HG02678 (cell line): ENCODE data around the gene ZSCAN31.
"Not testable (repeated sequence)": the region's sequence is repeated elsewhere in the genome, so short reads cannot be mapped to it uniquely, and the experiment has no call there.

Experiments used
- ATAC-seq: cut with Tn5 transposase; IDR thresholded peaks from one replicate; pipeline ENCODE4 v1.9.1; 2021; ENCODE audit warnings: mild to moderate bottlenecking, moderate library complexity; ENCODE audit not compliant: unreplicated experiment

The ZSCAN31 gene

DNA sequence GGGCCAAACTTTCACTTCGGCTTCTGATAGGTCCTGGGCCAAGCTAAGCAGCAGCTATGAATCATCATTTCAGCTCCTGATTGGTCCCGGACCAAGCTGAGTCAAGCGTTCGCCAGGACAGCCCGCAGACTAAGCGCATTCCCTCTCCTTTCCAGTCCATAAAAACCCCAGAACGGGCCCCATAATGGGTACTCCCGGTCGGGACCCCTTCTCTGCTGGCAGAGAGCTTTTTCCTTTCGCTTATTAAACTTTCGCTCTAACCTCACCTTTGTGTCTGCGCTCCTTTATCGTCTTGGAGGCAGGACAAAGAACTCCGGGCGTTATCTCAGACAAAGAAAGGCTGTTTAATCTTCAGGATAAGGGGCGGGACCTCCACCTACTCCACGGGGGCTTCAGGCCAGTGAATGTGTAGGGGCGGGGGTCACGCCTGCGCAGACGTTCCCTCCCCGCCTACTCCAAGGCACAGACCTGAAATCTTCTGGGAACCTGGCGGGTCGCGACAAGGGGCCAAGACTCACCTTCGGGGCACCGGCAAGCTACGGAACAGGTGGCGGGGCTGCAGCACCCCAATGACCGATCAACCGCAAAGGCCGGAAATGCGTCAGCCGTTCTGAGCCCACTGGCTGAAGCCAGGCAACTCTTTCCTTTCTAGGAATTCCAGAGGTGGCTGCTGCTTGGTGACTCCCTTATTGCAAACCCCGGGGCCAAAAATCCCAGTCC is at the start of gene ZSCAN31:
TSS of gene ZSCAN31 (minus strand) at position 585 of the 720 bp plus-strand sequence. CDS start 6,465 bp downstream, outside the sequence.
- peak; percentile 80 for ATAC-seq

- ATAC-seq = no peak
Measured at GRCh38 chr6:28384143-28384533, 48.2 kb upstream of the ZSCAN31 start.

DNA sequence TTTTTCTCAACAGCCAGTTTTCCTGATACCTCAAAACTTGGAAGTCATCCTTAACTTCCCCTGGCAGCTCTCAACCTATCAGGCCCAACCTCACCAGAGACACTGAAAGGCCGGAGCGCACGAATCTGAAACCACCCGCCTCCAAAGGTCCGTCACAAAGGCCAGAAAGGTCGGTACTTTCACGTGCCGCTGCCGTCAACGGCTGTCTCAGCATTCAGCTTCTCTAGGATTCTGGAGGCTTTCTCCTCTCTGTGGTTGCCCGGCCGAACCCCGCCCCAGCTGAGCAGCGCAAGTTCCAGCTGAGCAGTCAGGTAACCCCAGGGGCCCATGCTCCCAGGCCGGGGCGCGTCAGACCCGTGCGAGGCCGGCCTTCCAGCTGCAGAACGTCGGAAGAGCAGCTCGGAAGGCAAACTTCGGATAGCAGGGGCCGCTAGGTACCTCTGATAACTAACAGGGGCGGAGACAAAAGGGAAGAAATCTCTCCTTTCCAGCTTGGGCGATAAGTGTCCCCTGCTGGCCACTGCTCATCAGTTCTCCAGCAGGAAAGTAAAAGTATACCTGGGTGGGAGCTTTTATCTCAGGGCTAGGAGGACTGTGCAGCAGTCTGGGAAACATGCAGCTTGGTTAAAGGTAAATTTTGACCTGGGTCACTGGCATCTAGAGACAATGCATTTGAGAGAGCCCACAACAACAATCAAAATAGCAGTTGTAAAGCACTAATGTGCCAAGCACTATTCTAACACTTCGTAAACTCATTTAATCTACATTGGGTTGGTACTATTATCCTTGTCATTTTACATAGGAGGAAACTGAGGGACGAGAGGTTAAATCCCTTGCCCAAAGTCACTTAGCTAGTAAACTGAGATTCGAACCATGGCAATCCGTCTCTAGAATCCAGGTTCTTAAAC is 47.5 kb upstream of the ZSCAN31 start:
- ATAC-seq = peak; percentile 94

DNA sequence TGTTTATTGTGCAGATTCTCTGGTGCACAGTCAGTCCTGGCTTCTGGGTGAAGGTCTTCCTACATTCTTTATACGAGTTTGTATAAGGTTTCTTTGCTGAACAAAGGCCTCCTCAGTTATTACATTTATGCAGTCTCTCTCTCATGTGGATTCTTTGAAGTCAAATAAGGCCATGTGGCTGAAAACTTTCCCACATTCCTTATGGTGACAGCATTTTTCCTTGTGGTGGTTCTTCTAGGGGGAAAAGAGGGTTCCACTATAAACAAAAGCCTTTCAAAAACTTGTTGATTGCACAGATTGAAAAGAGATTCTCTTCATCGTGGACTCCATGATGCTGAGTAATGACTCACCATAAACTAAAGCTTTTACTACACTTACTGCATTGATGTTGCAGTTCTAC is 44.4 kb upstream of the ZSCAN31 start:
- no peak for ATAC-seq

- ATAC-seq = no peak
Measured at GRCh38 chr6:28378644-28379043, 42.7 kb upstream of the ZSCAN31 start.

DNA sequence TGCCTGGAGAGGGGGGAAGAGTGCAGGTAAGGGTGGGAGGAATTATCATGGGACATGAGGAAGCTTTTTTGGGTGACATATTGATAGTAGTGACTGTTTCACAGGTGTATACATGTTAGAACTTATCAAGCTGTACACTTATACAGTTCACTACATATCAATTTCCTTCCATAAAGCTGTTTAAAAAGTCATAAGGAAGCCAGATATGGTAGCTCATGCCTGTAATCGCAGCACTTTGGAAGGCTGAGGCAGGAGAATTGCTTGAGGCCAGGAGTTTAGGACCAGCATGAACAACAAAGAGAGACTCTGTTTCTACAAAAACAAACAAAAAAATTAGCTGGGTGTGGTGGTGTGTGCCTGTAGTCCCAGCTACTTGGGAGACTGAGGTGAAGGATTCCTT is 41.9 kb upstream of the ZSCAN31 start:
- ATAC-seq = no peak

- ATAC-seq = no peak
Measured at GRCh38 chr6:28373925-28374324, 38.0 kb upstream of the ZSCAN31 start.

DNA sequence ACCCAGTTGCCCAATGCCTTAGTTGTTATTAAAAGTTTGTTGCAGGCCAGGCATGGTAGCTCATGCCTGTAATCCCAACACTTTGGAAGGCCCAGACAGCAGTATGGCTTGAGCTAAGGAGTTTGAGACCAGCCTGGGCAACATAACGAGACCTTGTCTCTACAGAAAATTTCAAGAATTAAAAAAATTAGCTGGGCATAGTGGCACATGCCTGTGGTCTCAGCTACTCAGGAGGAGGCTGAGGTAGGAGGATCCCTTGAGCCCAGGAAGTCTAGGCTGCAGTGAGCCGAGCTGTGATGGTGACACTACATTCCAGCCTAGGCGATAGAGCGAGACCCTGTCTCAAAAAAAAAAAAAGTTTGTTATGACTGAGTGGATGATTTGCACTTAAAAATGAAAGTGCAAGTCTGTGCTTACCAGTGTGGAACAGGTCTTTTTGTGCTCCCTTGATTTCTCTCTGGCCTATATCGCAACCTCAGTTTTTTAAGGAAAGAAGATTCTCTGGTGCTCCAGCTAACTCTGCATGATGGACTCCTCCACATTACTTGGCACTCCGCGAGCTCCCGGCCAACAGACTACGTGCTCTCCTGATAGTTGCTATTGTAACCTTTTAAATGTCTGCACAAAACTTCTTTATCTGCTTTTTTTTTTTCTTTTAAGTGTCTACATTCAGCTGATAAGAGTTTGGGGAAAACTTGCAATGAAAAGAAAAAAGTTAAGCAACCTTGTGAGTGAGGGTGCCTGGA is 35.9 kb upstream of the ZSCAN31 start:
- peak; percentile 58 for ATAC-seq

GRCh38 chr6:28371280-28371679 is 35.3 kb upstream of the ZSCAN31 start:
- ATAC-seq = no peak

GRCh38 chr6:28370440-28370839 is 34.5 kb upstream of the ZSCAN31 start:
- no peak for ATAC-seq

- ATAC-seq = no peak
Measured at GRCh38 chr6:28369463-28369862, 33.5 kb upstream of the ZSCAN31 start.

DNA sequence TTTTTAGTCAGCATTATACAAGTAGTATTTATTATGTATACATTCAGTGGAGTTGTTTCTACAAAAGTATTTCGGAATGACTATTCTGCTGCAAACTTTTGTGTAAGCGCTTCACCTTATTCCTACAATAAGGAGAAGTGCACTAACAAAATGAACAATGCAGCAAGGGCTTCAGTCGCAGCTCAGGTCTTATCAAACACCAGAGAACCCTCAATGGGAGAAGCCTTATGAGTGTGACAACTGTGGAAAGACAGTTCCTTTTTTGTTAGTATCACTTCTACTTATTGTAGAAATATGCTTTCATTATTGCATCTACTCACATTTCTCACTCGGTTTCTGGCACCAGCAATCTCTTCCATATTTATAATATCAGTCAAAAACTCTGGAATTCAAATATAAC is 32.6 kb upstream of the ZSCAN31 start:
- ATAC-seq = peak; percentile 69

GRCh38 chr6:28365590-28365989 is 29.6 kb upstream of the ZSCAN31 start:
- not testable (repeated sequence) for ATAC-seq

DNA sequence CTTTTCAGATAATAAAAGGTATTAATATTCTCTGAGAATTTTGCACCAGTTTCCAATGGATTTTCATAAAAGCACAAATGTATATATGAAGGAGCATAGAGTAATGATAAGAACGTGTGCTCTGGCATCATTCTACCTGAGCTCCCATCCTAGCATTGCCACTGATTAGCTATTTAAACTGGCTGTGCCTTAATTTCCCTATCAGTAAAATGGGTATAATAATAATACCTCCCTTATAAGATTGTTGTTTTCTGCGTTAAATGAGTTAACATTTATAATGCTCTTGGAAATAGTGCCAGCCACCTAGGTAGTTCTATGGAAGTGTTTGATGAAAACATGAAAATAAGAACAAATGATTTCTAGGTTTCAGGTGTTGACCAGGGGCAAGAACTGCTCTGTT is 25.0 kb upstream of the ZSCAN31 start:
- ATAC-seq = no peak

DNA sequence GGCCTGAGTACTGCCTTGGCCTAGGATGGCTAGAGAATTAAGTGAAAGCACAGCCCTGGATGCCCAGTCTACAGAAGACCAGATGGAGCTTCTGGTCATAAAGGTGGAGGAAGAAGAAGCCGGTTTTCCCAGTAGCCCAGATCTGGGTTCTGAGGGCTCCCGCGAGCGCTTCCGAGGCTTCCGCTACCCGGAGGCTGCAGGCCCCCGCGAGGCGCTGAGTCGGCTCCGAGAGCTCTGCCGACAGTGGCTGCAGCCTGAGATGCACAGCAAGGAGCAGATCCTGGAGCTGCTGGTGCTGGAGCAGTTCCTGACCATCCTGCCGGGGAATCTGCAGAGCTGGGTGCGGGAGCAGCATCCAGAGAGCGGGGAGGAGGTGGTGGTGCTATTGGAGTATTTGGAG is 23.6 kb upstream of the ZSCAN31 start:
- ATAC-seq = not testable (repeated sequence)

GRCh38 chr6:28357036-28357435 is 21.1 kb upstream of the ZSCAN31 start:
- ATAC-seq = no peak

DNA sequence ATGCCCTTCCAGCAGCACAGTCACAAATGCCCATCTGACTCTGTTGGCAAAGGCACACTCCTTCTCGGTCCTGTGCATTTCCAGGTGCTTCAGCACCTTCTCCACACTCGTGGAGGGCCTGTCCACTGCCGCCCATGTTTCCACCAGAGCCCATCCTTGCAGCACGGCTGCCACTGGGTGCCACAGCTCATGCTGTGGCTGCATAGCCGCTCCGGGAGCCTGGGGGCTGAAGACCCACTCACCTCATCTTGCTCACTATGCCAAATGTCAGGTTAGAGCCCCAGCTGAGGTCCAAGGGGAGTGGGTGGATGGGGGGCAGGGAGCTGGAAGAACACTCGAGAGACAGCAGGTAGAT is 20.7 kb upstream of the ZSCAN31 start:
- ATAC-seq = no peak

DNA sequence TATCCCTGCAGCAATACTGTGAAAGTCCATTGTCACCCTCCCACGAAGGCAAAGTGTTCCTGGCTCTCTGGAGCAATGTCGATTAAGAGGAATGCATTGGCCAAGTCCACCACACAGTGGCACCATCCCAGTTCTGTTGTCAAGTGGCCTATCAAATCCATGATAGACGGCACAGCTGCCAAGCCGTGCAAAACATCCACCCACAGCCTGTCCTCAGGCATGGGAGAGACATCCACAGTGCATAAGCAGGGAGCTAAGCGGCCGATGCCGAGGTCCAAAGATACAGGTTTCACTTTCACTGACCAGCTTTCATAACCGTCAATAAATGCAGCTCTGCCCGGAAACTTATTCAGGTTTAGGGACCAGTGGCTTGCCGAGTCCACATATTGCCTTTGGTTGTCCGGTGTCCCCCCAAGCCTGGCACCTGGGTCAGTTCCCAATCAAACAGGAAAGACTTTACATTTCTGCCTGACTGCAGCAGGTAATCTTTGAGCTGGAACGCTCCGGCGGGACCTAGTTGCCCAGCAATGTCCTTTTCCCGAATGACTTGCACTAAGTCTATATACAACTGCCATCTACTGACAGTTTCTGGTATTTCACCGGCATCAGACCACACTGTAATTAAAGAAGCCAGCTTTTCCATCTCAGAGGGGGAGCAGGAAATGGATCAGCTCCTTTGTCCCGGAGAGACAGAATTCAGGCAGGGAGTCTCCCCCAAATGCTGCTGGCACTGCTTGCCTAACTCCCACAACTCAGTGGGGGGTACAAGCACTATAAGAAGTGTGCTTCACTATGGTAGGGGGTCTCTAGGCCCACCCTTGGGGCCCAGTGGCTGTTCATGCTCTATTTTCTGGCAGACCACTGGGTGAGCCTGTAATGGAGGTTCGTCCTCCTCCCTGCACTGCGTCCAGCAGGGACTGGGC is 20.1 kb upstream of the ZSCAN31 start:
- ATAC-seq = peak; percentile 65

DNA sequence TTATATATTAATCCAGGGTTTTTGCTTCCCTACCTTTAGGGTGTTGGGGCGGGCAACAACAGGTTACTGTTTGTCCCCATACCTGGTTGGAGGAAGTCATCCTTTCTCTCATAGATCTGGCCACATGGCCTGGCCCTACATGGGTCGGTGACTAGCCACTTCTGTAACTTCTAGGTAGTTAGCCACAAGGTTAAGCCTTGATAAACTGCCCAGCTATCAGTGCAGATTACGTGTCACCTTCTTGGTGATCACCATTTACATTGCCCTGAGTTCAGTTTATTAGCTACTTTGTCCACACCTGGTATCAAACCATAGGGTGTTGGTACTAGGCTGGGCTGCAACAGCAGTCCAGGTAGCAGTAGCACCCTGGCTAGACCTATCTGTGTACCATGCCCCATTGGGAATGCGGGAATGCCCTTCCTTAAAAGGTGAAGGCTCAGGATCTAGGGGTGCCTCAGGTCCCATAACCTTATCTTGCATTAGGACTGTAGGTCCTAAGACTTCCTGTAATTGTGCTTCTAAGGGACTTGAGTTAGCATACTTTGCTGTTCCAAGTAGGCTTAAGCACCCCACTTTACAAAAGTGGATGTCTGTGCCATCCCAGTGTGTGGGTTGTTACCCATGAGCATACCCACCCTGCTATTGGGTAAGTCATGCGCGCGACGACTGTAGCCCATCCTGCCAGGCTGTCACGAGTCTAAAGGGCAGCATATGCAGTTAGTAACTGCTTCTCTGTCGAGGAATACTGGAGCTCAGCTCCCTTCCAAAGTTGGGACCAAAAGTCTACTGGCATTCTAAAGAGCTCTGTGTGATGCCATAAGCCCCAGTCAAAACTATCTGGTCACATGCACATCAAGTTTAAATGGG is 19.0 kb upstream of the ZSCAN31 start:
- ATAC-seq = no peak
